ENCODE data around the gene PIK3CG. TPM values are rescaled to one million over a fixed set of nuclear protein-coding genes. Genes with fewer than 3 reads are reported as not detected.

Gene PIK3CG
- total RNA-seq, 3 donors from 2014 or later, result 12.7 to 19.7 (median 18.4) TPM

Other genes with a start within 250 kb of the PIK3CG start
- 10 to 100 TPM; 40.6 to 51.9 (median 42.7) TPM for gene CCDC71L, start 204.1 kb upstream of the PIK3CG start, total RNA-seq
- gene PRKAR2B, start 179.4 kb downstream of the PIK3CG start, total RNA-seq, result 1 to 10 TPM in 1 of 3 donors, under 1 TPM in 2; 0.58 to 1.0 (median 0.60) TPM